Measurements from ENCODE around the gene SUCLA2.

The SUCLA2 gene

GRCh38 chr13:47929156-47929555, 71.9 kb downstream of the SUCLA2 start:
- no peak for ATAC-seq (ENCODE audit: insufficient read depth, low read depth)
- Histone ChIP-seq H3K4me1 (ENCODE audit: insufficient read depth, low read length) (peaks cover 13% of the 10 kb centered on the region), H3K27ac (ENCODE audit: low read length) (no peak overlapping the region), H3K36me3 (ENCODE audit: insufficient read depth, low read length) (no peaks in the 10 kb centered on the region), H2AFZ (ENCODE audit: low read depth, low read length) (no peak overlapping the region), H4K20me1 (ENCODE audit: insufficient read depth, low read length) (no peaks in the 10 kb centered on the region), H3K79me2 (ENCODE audit: insufficient read depth, low read length) (no peaks in the 10 kb centered on the region), H3K9me3 (ENCODE audit: insufficient read depth, low read length, severe bottlenecking) (no peaks in the 10 kb centered on the region), H3K4me2 (ENCODE audit: insufficient read depth, low read length) (no peak overlapping the region), H3K9ac (ENCODE audit: low read depth, low read length) (no peak overlapping the region), H3K4me3 (ENCODE audit: low read depth in 1 of 2, low read length in 2 of 2) (no peak overlapping the region), H3K27me3 (ENCODE audit: insufficient read depth, low read length, poor library complexity) (no peaks in the 10 kb centered on the region)
- no peak for DNase-seq
- TF ChIP-seq EZH2 (IDR thresholded peaks at IDR 0.05; ENCODE audit: borderline replicate concordance, low read depth, low read length, severe bottlenecking) (no peak), CTCF (IDR thresholded peaks at IDR 0.05; ENCODE audit: borderline replicate concordance, extremely low read depth, low read length, poor library complexity, severe bottlenecking) (no peak)

GRCh38 chr13:47917022-47917574, 84.0 kb downstream of the SUCLA2 start:
- Histone ChIP-seq H3K4me1 (ENCODE audit: insufficient read depth, low read length) (peaks cover 18% of the 10 kb centered on the region), H2AFZ (ENCODE audit: low read depth, low read length) (no peak overlapping the region), H3K27me3 (ENCODE audit: insufficient read depth, low read length, poor library complexity) (no peaks in the 10 kb centered on the region), H3K36me3 (ENCODE audit: insufficient read depth, low read length) (no peaks in the 10 kb centered on the region), H3K27ac (ENCODE audit: low read length) (no peak overlapping the region), H4K20me1 (ENCODE audit: insufficient read depth, low read length) (no peaks in the 10 kb centered on the region), H3K4me2 (ENCODE audit: insufficient read depth, low read length) (no peak overlapping the region), H3K9me3 (ENCODE audit: insufficient read depth, low read length, severe bottlenecking) (no peaks in the 10 kb centered on the region), H3K9ac (ENCODE audit: low read depth, low read length) (no peak overlapping the region), H3K4me3 (ENCODE audit: low read depth in 1 of 2, low read length in 2 of 2) (no peak overlapping the region), H3K79me2 (ENCODE audit: insufficient read depth, low read length) (no peaks in the 10 kb centered on the region)
- DNase-seq (peak; percentile 61), ATAC-seq (ENCODE audit: insufficient read depth, low read depth) (peak; percentile 86)
- TF ChIP-seq CTCF (IDR thresholded peaks at IDR 0.05; ENCODE audit: borderline replicate concordance, extremely low read depth, low read length, poor library complexity, severe bottlenecking) (no peak), EZH2 (IDR thresholded peaks at IDR 0.05; ENCODE audit: borderline replicate concordance, low read depth, low read length, severe bottlenecking) (no peak)

GRCh38 chr13:47908197-47908902, 92.7 kb downstream of the SUCLA2 start:
- no peaks in the 10 kb centered on the region for H3K4me1 ChIP-seq (ENCODE audit: insufficient read depth, low read length)
- H3K9me3 ChIP-seq (ENCODE audit: insufficient read depth, low read length, severe bottlenecking): no peaks in the 10 kb centered on the region
- no peaks in the 10 kb centered on the region for H3K36me3 ChIP-seq (ENCODE audit: insufficient read depth, low read length)
- ATAC-seq (ENCODE audit: insufficient read depth, low read depth) (no peak), DNase-seq (no peak)
- no peak overlapping the region for H3K4me2 ChIP-seq (ENCODE audit: insufficient read depth, low read length)
- H3K9ac ChIP-seq (ENCODE audit: low read depth, low read length): no peak overlapping the region
- no peak overlapping the region for H3K27ac ChIP-seq (ENCODE audit: low read length)
- no peaks in the 10 kb centered on the region for H3K79me2 ChIP-seq (ENCODE audit: insufficient read depth, low read length)
- TF ChIP-seq CTCF (IDR thresholded peaks at IDR 0.05; ENCODE audit: borderline replicate concordance, extremely low read depth, low read length, poor library complexity, severe bottlenecking) (no peak), EZH2 (IDR thresholded peaks at IDR 0.05; ENCODE audit: borderline replicate concordance, low read depth, low read length, severe bottlenecking) (no peak)
- no peaks in the 10 kb centered on the region for H3K27me3 ChIP-seq (ENCODE audit: insufficient read depth, low read length, poor library complexity)
- H3K4me3 ChIP-seq (ENCODE audit: low read depth in 1 of 2, low read length in 2 of 2): no peak overlapping the region
- H2AFZ ChIP-seq (ENCODE audit: low read depth, low read length): no peak overlapping the region
- H4K20me1 ChIP-seq (ENCODE audit: insufficient read depth, low read length): no peaks in the 10 kb centered on the region
